Measurements from ENCODE around the gene INPP4B.

Gene INPP4B

DNA sequence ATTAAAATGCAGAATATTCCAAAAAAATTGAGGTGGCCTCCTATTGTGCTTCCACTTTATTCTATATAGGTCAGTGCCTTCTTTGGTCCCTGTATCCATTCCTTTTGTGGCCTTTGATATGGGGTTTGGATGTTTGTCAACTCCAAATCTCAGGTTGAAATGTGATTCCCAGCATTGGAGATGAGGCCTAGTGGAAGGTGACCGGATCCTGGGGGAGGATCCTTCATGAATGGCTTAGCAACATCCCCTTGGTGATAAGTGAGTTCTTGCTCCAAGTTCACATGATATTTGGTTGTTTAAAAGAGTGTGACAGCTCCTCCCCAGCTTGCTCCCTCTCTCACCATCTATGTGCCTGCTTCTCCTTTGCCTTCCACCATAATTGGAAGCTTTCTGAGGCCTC is 380.6 kb downstream of the INPP4B start:
- H3K4me3 ChIP-seq (replicated peaks; ENCODE audit: low read depth, low read length): no peak overlapping the region
- no peak for DNase-seq (ENCODE audit: extremely low read depth, insufficient read length)
- TF ChIP-seq, protein P1, sequence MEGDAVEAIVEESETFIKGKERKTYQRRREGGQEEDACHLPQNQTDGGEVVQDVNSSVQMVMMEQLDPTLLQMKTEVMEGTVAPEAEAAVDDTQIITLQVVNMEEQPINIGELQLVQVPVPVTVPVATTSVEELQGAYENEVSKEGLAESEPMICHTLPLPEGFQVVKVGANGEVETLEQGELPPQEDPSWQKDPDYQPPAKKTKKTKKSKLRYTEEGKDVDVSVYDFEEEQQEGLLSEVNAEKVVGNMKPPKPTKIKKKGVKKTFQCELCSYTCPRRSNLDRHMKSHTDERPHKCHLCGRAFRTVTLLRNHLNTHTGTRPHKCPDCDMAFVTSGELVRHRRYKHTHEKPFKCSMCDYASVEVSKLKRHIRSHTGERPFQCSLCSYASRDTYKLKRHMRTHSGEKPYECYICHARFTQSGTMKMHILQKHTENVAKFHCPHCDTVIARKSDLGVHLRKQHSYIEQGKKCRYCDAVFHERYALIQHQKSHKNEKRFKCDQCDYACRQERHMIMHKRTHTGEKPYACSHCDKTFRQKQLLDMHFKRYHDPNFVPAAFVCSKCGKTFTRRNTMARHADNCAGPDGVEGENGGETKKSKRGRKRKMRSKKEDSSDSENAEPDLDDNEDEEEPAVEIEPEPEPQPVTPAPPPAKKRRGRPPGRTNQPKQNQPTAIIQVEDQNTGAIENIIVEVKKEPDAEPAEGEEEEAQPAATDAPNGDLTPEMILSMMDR (IDR thresholded peaks at IDR 0.05; ENCODE audit: insufficient read depth, low read length, poor library complexity, severe bottlenecking): no peak
- no peaks in the 10 kb centered on the region for H3K36me3 ChIP-seq (ENCODE audit: control insufficient read depth, insufficient read depth, low read length)
- no peaks in the 10 kb centered on the region; the same call in 1 of the 2 replicates for H3K27me3 ChIP-seq (replicated peaks; ENCODE audit: control insufficient read depth, insufficient read depth, low read length)

DNA sequence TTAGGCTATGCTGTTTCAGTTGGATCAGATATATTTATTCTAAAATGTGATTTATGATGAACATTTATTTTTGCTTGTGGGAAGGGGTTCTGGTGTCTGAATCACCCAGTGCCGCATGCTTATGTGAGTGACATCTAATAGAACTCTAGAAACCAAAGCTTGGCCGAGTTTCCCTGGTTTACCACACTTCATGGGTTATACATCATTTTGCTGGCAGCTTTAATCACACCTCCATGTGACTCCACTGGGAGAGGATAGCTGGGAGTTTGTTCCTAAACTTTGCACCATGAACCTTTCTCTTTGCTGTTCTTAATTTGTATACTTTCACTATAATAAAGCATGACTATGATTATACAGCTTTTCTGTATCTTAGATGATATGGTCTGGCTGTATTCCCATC is 382.9 kb downstream of the INPP4B start:
- Histone ChIP-seq H3K4me3 (replicated peaks; ENCODE audit: low read depth, low read length) (no peak overlapping the region), H3K36me3 (ENCODE audit: control insufficient read depth, insufficient read depth, low read length) (no peaks in the 10 kb centered on the region), H3K27me3 (replicated peaks; ENCODE audit: control insufficient read depth, insufficient read depth, low read length) (no peaks in the 10 kb centered on the region; the same call in 1 of the 2 replicates)
- TF ChIP-seq, protein P1 (IDR thresholded peaks at IDR 0.05; ENCODE audit: insufficient read depth, low read length, poor library complexity, severe bottlenecking): no peak
- no peak for DNase-seq (ENCODE audit: extremely low read depth, insufficient read length)

DNA sequence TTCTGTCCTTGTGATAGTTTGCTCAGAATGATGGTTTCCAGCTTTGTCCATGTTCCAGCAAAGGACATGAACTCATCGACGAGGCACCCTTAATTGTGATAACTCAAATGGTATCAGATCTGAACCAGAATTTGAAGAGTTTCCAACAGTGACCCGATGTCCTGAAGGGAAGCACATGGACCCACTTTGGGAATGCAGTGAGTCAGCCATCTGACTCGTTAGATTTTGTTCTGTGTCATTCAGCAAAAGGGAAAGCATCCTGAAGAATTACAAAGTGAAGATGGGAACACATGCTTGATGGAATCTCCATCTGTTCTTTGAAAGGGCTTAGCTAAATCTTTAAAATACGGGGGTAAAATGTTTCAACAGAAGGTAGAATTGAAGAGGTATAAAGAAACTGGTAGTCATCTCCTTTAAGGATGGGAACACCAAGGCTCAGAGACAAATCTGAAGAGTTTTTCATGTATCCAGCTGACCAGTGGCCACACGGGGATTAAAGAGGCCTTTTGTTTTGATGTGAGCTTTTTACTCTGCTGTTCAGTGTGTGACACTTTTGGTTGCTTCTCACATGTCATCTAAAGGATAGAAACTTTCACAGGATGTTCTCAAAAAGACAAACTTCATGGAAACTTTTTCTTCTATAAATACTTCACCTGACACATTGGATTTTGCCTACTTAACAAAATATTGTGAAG is 393.8 kb downstream of the INPP4B start:
- no peak for DNase-seq (ENCODE audit: extremely low read depth, insufficient read length)
- Histone ChIP-seq H3K27me3 (replicated peaks; ENCODE audit: control insufficient read depth, insufficient read depth, low read length) (no peaks in the 10 kb centered on the region), H3K36me3 (ENCODE audit: control insufficient read depth, insufficient read depth, low read length) (no peaks in the 10 kb centered on the region), H3K4me3 (replicated peaks; ENCODE audit: low read depth, low read length) (no peak overlapping the region)
- TF ChIP-seq, protein P1 (IDR thresholded peaks at IDR 0.05; ENCODE audit: insufficient read depth, low read length, poor library complexity, severe bottlenecking): no peak

DNA sequence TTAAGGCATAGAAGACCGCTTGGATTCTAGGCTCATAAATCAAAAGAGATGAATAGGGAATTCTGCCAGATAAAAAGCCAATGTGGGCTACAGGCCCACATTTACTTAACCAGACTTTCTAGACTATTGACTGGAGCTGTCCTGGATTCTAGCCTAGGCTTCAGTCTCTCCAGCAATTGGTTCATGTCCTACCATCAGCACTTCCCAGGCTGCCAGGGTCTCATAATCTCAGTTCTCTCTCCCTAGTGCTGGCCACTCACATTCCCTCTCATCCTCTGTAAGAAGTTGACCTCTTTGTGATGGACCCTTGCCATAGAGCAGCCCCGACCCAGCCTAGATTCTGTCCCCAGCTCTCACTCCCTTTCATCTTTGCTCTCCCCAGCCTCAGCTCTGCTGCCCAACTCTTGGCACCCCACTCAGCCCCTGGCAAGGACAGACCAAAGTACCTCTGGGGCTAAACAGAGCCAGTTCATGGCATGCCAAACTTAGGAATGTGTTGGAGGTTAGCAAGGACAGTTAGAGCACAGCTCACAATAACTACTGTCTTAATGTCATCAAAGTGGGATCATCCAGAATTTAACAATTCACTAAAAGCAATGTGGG is 396.2 kb downstream of the INPP4B start:
- Histone ChIP-seq H3K36me3 (ENCODE audit: control insufficient read depth, insufficient read depth, low read length) (no peaks in the 10 kb centered on the region), H3K4me3 (replicated peaks; ENCODE audit: low read depth, low read length) (no peak overlapping the region), H3K27me3 (replicated peaks; ENCODE audit: control insufficient read depth, insufficient read depth, low read length) (no peaks in the 10 kb centered on the region)
- DNase-seq (ENCODE audit: extremely low read depth, insufficient read length): no peak
- TF ChIP-seq, protein P1 (IDR thresholded peaks at IDR 0.05; ENCODE audit: insufficient read depth, low read length, poor library complexity, severe bottlenecking): no peak

DNA sequence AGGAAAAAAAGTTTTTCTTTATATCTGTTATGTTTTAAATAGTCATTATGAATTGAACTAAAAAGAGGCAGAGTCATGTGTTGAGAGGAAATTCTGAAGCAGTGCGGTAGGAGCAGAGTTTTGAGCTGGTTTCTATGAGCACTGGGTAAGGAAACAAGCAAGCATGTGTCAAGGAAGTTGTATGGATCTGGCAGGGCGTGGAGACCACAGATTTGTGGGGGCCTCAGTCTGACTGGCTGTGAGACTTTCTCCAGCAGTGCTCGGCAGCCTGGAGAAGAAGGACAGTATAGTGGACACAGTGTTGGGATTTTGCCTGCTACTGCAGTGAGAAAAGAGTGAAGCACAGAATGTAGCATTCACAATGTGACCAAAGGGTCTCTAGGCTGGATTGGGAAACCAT is 399.1 kb downstream of the INPP4B start:
- no peaks in the 10 kb centered on the region for H3K36me3 ChIP-seq (ENCODE audit: control insufficient read depth, insufficient read depth, low read length)
- TF ChIP-seq, protein P1 (IDR thresholded peaks at IDR 0.05; ENCODE audit: insufficient read depth, low read length, poor library complexity, severe bottlenecking): no peak

More for the DNA sequence above, 399.1 kb downstream of the INPP4B start:
- H3K4me3 ChIP-seq (replicated peaks; ENCODE audit: low read depth, low read length): no peak overlapping the region
- DNase-seq (ENCODE audit: extremely low read depth, insufficient read length): no peak
- H3K27me3 ChIP-seq (replicated peaks; ENCODE audit: control insufficient read depth, insufficient read depth, low read length): no peaks in the 10 kb centered on the region
